GM12801 (cell line): ENCODE data around the gene SORCS2.

Source experiments
- CTCF ChIP-seq: IDR thresholded peaks from one replicate; pipeline ENCODE4 v1.5.1; 2011; ENCODE audit warnings: control low read depth; ENCODE audit not compliant: insufficient read length; ENCODE audit errors: extremely low read depth

SORCS2 gene

GRCh38 chr4:7369511-7369910 is 177.2 kb downstream of the SORCS2 start:
- no peak for TF ChIP-seq CTCF

GRCh38 chr4:7370038-7370437 is 177.7 kb downstream of the SORCS2 start:
- TF ChIP-seq CTCF, result no peak

GRCh38 chr4:7371210-7371941 is 179.0 kb downstream of the SORCS2 start:
- no peak for TF ChIP-seq CTCF

- no peak for TF ChIP-seq CTCF
These were observed 180.3 kb downstream of the SORCS2 start for GRCh38 chr4:7372673-7373072.

- TF ChIP-seq CTCF, result no peak
These were observed 182.2 kb downstream of the SORCS2 start for GRCh38 chr4:7374571-7374970.

GRCh38 chr4:7375427-7375826 is 183.1 kb downstream of the SORCS2 start:
- no peak for TF ChIP-seq CTCF

- TF ChIP-seq CTCF, result no peak
These were observed 185.0 kb downstream of the SORCS2 start for GRCh38 chr4:7377223-7377865.
